ENCODE results near the gene RGS19.

DNA sequence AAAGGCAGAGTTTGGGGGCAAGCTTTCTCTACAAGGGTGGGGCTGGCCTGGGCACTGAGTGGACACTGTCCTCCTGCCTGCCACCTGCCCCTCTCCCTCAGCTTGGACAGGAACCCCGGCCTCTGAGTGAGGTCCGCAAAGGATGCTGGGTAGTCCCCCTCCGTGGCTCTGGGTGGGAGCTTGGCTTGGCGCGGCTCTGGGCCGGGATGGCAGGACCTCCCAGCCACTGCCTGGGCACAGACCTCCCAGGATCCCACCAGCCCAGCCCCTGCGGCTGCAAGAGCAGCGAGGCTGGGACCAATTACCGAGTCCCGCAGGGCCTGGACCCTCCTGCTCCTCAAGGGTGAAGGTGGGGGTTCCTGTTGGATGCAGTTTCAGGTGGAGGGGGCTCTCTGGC is 27.0 kb downstream of the RGS19 start:
- TF ChIP-seq, protein P1, sequence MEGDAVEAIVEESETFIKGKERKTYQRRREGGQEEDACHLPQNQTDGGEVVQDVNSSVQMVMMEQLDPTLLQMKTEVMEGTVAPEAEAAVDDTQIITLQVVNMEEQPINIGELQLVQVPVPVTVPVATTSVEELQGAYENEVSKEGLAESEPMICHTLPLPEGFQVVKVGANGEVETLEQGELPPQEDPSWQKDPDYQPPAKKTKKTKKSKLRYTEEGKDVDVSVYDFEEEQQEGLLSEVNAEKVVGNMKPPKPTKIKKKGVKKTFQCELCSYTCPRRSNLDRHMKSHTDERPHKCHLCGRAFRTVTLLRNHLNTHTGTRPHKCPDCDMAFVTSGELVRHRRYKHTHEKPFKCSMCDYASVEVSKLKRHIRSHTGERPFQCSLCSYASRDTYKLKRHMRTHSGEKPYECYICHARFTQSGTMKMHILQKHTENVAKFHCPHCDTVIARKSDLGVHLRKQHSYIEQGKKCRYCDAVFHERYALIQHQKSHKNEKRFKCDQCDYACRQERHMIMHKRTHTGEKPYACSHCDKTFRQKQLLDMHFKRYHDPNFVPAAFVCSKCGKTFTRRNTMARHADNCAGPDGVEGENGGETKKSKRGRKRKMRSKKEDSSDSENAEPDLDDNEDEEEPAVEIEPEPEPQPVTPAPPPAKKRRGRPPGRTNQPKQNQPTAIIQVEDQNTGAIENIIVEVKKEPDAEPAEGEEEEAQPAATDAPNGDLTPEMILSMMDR (conservative IDR thresholded peaks at IDR 0.05; ENCODE audit: low read depth, low read length) = no peak
- TF ChIP-seq EZH2 (IDR thresholded peaks at IDR 0.05; ENCODE audit: low read length, unreplicated experiment) = no peak

Measured in PC-3 (cell line).